ENCODE measurements around the gene ZNF260.
"Not testable (repeated sequence)": the region's sequence is repeated elsewhere in the genome, so short reads cannot be mapped to it uniquely, and the experiment has no call there.

ZNF260 gene

DNA sequence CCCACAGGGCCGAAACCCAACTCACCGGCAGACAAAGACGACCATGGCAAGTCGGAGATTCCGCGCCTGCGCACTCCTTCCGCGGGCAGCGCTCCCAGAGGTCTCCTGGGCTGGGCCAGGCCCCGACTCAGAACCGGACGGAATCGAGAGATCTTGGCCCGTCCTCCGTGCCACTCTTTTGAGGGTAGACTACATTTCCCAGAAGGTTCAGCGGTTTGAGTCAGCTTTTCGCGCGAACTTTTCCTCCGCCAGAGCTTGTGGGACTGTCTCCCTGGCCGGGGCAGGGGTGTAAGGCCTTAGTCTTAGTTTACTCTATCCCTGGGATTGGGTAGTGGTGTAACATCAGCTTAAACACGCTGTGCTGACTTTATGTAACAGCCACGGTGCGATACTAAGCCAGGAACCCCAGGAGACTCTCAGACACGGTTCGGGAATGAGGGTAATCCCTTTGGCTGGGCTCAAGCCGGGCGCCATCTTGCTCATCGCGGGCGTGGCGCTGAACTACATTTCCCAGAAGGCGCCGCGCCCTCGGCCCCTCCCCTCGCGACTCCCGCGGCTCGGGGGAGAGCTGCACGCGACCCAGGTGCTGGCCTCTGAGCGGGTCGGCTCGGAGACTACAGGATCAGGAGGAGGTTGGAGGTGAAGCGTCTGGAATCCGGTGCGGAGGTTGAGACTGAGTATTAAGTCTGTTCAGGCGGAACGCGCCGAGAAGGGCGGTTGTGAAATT is at the start of gene ZNF260:
Gene ZNF260, minus strand, starts transcription at position 78 of the 727 bp plus-strand sequence. CDS start 13,033 bp downstream, outside the sequence.
- DNase-seq, result peak; percentile 97

DNA sequence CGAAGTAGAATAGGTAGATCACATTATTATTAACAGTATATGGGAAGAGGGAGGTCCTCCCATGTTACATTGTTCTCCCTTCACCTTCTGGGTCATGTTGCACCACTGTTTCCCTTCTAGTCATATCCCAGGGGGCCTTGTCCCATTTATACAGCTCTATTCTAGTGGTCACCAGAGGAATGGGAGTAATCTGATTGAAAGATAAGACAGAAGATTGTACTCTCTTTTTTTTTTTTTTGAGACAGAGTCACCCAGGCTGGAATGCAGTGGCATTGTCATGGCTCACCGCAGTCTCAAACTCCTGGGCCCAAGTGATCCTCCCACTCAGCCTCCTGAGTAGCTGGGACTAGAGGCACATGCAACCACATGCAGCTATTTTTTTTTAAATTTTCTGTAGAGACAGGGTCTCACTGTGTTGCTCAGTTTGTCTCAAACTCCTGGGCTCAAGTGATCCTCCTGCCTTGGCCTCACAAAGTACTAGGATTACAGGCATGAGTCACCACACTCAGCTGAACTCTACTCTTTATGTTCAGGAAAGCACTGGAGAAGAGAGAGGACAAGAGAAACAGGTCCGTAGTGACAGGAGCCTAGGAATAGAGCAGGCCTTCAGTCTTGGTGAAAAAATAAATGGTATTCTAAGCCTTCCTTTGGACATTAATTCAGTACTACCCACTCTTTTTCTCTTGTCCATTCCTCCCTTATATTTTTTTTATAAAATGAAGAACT is 49.4 kb upstream of the ZNF260 start:
- DNase-seq, result peak; percentile 11

DNA sequence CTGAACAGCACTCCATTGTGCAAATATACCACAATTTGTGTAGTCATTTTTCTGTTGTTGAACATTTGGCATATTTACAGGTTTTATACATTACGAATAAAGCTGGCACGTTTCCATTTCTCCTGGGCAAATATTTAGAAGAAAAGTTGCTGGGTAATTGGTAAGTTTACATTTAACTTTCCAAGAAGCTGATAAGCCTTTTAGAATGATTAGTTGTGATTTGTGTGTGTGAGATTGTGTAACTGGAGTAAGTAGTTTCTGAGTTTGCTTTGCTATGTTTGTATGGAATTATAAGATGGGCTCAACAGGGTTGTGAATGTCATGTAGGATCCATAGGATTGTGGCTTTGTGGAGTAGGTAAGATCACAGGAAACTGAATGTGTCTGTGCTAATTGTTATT is 46.7 kb upstream of the ZNF260 start:
- DNase-seq, result no peak

DNA sequence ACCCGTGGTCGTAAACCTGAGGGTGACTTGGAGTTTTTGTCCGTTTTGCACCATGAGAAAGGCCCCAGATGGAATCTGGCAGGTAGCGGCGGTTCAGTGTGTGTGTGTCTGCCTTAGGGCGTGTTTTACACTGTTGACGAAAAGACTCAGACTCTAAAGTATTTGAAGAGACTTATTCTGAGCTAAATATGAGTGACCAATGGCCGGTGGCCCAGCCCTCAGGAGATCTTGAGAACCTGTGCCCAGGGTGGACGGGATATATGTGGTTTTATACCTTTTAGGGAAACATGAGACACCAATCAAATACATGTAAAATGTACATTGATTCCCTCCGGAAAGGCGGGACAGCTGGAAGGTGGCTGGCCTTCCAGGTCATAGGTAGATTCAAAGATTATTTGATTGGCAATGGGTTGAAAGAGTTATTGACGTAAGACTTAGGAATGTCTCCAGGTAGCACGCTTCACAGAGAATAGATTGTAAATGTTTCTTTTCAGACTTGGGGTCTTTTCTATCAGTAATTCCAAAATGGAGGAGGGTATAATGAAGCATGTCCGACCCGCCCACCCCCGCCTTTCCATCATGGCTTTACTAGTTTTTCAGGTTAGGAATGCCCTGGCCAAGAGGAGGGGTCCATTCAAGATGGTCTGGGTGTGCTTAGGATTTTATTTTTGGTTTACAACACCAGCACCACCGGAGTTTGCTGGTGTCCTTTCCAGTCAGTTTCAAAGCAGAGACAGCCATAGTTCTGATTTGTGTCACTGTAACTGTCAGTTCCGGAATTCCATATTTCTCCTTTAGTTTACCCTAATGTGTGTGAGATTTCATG is 46.0 kb upstream of the ZNF260 start:
- no peak for DNase-seq

DNA sequence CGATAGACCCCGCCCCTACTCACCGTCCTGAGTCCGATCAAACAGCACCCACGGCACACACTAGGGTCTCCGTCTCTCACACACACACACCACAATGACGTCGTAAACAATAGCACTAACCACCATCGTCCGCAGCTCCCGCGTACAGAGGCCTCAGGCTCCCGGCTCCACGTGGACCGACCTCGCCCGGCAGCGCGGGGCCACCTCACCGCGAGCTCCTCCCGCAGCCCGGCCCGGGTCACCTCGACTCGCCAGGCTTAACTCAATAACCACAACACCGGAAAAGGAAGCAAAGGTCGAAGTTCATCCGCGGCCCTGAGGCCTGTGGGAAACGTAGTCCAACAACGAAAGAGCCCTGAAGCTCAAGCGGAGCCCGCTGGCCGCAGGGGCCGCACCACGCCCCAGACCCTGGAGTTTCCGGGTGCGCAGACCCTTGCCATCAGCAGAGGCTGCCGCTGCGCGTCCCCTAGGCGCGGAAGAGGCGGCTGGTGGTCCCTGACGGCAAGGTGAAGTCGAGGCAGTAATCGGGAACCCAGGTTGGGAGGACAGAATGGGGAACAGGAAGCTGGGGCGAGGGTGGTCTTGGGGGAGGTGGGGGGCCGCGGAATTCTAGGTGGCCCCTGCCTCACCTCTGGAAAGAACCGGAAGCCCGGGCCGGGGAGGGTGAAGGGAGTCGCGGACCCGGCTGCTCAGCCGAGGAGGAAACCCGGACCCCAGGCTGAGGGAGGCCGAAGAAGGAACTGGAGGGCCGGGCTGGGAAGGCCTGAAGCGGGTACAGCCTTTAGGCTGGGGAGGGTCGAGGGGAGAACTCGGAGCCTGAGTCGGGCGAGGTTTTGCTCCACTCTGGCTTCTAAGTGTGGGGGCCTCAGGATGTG is 45.2 kb upstream of the ZNF260 start, which contains the start of gene ZNF529:
Gene ZNF529, minus strand, starts transcription at position 273 of the 875 bp plus-strand sequence. CDS start 946 bp downstream, outside the sequence.
- DNase-seq, result peak; percentile 90

DNA sequence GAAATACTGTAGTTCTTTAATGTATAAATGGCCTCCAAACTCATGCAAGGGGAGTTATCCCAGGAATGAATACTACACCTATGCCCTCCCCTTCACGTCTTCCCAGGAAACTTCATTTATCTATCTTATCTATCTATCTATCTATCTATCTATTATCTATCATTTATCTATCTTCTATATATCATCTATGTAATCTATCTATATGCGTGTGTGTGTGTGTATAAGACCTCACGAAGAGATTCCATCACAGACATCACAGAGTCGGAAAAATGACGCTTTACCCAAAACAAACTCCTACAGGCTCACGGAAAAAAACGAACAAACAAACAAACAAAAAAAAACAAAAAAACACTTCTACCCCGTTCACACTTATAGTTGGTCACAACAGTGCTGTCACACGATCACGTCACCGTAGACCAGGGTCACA is 44.5 kb upstream of the ZNF260 start:
- no peak for DNase-seq

DNA sequence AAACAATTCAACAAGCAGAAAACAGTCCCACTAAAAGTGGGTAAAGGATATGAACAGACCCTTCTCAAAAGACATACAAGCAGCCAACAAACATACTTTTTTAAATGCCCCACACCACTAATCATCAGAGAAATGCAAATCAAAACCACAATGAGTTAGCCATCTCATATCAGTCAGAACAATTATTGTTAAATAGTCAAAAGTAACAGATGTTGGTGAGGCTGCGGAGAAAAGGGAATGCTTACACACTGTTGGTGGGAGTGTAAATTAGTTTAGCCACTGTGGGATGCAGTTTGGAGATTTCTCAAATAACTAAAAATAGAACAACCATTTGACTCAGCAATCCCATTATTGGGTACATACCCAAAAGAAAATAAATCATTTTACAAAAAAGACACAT is 36.3 kb upstream of the ZNF260 start:
- no peak for DNase-seq

DNA sequence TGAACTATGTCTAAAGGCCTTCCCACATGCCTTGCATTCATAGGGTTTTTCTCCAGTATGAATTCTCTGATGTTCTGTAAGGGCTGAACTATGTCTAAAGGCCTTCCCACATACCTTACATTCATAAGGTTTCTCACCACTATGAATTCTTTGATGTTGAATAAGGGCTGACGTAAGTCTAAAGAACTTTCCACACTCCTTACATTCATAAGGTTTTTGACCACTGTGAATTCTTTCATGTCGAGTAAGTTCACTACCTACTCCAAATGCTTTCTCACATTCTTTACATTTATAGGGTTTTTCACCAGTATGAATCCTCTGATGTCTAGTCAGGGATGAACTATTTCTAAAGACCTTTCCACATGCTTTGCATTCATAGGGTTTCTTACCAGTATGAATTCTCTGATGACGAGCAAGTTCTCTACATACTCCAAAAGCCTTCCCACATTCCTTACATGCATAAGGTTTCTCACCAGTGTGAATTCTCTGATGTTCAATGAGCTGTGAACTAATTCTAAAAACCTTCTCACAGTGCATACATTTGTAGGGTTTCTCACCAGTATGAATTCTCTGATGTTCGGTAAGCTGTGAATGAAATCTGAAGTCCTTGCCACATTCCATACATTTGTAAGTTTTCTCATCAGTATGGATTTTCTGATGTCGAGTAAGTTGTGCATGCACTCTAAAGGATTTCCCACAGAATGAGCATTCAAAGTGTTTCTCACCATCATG is 19.1 kb upstream of the ZNF260 start:
- DNase-seq, result peak; percentile 7

DNA sequence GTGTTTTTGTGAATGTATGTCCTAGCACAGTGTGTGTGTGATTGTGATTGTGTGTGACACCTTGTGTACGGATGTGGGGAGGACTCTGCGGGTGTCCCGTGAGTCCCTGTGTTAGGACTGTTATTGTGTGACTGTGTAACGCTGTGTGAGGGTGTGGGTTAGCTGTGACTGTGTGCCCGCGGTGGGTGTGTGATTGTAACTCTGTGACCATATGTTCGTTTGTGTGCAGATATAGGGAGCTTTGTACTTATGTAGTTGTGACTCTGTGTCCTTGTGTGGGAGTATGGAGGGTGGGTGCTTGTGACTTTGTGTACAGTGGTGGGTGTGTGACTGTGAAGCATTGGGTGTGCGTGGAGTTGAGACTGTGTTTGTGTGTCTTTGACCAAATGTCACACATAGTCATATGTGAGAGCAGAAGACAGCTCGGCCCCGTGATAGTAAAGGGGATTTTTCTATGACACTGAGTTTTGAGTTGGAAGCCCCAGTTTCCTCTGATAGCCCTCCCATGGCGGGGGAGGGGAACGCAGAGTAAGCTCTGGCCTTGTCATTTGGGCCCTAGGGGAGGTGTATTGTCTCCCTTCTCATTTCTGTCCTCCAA is 949 bp upstream of the ZNF260 start:
- peak; percentile 11 for DNase-seq

DNA sequence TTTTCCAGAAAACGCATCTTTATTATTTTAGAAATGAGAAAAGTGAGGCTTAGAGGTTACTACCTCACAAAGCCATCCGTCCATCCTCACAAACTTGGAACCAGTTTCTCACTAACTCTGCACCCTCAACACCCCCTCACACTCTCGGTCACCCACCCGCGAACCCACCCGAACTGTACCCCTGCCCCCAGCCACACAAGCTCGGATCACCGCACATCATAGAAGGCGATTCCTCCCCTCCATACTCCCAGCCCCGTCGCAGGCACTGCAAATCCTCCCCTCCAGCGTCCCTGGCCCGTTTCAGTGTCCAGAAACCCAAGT is 238 bp downstream of the ZNF260 start:
- no peak for DNase-seq

DNA sequence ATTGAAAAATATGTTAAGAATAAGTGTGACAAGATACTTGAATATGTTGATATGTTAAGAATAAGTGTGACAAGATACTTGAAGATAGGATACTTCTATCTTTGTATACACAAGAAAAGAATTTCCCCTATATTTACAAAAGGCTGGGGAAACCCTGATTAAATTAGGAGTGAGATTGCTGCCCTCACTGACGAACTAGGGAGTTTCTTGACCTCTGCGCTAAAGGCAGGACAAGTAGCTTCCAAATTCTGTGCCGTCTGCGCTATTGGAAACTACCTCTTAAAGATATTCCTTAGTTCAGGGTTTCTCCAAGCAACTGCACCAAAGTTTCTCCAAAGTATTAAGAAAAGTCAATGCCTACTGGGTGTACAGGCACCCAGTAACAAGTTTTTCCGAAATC is 730 bp downstream of the ZNF260 start:
- peak; percentile 7 for DNase-seq

DNA sequence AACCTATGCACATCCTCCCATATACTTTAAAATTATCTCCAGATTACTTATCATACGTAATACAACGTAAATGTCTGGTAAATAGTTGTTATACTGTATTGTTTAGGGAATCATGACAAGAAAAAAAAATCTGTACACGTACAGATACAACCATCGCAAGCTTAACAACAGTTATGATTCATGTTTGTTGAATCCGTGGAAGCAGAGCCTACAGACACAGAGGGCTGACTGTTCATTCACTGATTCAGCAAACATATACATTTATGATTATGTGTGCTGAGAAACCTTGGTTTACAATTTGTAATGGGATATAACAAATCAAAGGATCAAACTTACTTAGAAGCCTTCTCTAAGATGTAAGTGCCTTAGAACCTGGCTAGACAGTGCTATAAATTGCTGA is 1.5 kb downstream of the ZNF260 start:
- DNase-seq, result peak; percentile 1

DNA sequence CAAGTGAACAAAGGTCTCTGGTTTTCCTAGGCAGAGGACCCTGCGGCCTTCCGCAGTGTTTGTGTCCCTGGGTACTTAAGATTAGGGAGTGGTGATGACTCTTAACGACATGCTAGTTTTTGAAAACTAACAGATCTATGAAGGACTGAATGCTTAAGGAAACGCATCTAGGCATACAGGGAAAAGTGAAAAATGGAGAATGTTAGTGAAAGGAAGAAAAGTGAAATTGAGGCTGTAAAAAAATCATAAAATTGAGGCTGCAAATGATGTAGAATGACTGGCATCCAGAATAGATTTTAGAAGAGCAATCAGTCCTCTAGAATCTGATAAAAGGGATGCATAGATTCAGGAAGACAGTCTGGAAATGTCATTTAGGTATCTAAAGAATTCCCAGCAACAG is 3.5 kb downstream of the ZNF260 start:
- DNase-seq, result no peak

DNA sequence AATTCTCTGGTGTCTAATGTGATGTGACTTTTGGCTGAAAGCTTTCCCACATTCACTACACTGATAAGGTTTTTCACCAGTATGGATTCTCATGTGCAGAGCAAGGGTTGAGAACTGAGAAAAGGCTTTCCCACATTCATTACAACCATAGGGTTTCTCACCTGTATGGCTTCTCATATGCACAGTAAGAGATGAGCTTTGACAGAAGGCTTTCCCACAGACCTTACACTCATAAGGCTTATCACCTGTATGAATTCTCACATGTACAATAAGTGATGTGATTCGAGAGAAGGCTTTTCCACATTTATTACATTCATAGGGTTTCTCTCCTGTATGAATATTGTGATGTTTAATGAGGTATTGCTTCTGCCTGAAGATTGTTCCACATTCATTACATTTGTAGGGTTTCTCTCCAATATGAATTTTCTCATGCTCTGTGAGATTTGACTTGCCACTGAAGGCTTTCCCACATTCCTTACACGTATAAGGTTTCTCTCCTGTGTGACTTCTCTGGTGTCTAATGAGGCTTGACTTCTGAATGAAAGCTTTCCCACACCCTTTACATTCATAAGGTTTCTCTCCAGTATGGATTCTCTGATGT is 14.0 kb downstream of the ZNF260 start:
- no peak for DNase-seq

DNA sequence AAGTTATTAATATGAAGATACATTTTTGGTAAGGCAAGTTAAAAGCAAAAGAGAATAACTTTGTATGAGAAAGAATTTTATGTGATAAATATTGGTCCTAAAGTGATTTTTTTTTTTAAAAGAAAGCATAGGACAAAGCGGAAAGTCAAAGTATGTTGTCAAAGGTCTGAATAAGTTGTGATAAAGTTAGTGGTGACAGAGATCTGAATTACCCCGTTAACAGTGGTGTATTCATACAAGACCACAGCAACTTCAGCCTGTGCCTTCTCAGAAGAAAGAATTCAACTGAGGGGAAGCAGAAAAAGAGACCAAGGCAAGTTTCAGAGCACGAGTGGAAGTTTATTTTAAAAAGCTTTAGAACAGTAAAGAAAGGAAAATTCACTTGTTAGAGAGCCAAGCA is 19.7 kb downstream of the ZNF260 start:
- no peak for DNase-seq

DNA sequence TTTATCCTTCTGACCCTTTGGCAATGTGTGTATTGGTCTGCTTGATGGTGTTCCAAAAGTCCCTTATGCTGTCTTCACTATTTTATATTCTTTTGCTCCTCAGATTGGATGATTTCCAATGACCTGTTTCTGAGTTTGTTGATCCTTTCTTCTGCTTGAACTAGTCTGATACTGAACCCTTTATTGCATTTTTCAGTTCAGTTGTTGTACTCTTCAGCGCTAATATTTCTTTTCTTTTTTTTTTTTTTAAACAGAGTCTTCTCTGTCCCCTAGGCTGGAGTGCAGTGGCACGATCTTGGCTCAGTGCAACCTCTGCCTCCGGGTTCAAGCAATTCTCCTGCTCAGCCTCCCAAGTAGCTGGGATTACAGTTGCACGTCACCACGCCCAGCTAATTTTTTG is 26.1 kb downstream of the ZNF260 start:
- no peak for DNase-seq

DNA sequence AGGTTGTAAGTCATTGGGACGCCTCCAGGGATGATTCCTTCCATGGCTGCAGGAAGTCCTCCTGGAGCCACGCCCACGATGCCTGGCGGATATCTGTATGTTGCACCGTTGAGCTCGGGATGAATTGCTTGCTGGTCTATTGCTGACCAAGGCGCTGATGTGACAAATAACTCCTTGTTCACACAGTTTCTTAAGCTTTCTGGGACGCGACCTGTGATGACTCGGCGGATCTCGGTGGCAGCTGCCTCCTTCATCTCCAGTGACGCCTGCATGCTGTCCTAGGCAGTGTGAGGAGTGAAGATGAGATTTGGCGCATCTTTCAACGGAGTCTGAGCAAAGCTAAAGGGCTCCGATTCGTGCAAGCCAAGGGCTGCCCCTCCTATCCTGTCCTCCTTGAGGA is 31.1 kb downstream of the ZNF260 start:
- no peak for DNase-seq

DNA sequence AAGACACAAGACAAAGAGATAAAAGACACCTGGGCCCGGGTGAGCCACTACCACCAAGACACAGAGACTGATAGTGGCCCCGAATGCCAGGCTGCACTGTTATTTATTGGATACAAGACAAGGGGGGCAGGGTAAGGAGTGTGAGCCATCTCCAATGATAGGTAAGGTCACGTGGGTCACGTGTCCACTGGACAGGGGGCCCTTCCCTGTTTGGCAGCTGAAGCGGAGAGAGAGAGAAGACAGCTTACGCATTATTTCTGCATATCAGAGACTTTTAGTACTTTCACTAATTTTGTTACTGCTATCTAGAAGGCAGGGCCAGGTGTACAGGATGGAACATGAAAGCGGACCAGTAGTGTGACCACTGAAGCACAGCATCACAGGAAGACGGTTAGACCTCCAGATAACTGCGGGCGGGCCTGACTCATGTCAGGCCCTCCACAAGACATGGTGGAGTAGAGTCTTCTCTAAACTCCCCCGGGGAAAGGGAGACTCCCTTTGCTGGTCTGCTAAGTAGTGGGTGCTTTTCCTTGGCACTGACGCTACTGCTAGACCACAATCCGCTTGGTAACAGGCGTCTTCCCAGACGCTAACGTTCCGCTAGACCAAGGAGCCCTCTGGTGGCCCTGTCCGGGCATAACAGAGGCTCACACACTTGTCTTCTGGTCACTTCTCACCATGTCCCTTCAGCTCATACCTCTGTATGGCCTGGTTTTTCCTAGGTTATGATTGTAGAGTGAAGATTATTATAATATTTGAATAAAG is 35.2 kb downstream of the ZNF260 start:
- peak; percentile 60 for DNase-seq

DNA sequence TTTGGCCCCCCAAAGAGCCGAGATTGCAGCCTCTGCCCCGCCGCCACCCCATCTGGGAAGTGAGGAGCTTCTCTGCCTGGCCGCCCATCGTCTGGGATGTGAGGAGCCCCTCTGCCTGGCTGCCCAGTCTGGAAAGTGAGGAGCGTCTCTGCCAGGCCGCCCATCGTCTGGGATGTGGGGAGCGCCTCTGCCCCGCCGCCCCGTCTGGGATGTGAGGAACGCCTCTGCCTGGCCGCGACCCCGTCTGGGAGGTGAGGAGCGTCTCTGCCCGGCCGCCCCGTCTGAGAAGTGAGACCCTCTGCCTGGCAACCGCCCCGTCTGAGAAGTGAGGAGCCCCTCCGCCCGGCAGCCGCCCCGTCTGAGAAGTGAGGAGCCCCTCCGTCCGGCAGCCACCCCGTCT is 37.2 kb downstream of the ZNF260 start:
- not testable (repeated sequence) for DNase-seq

DNA sequence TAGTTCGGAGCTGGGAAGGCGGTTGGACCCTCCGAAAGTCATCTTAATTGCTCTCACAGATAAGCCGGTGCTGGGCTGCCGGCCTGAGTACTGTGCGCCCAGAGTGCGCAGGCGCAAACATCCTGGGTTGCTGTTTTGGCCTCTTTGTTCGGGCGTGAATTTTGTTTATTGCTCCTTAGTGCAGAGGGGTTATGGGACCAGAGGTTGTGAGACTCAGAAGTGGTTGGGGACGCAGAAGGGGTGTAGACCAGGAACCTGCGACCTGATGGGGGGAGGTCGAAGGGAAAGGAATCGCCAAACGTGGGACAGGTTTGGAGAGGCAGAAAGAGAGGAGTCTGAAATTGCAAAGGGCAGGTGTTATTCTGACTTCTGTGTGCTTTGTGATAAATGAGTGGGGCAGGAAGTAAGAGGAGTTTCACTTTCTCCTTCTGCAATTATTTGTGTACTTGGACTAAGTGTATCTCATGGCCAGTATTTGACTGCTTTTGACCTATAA is 38.1 kb downstream of the ZNF260 start:
- DNase-seq, result peak; percentile 95

Data from EL (cell line).